Mucosa of gallbladder (tissue), 1 donor: ENCODE data around the gene ALCAM. TPM values are rescaled to one million over a fixed set of nuclear protein-coding genes. Genes with fewer than 3 reads are reported as not detected.
"Not testable (repeated sequence)": the region's sequence is repeated elsewhere in the genome, so short reads cannot be mapped to it uniquely, and the experiment has no call there.

Experiments
- DNase-seq: peaks from one replicate; pipeline ENCODE4 v3.0.0-alpha.2; 2020; ENCODE audit warnings: low spot score
- total RNA-seq: library from RNA; stranded (reverse); gene quantifications from one replicate; pipeline ENCODE4 v1.2.1, GENCODE V29; 2021
- donor health status: DM: no; HTN: no; CAD: no.

The ALCAM gene
- total RNA-seq, 1 donor from 2014 or later, result 43.9 TPM

GRCh38 chr3:105388176-105388575 lies 21.5 kb downstream of the ALCAM start:
- DNase-seq, result no peak

GRCh38 chr3:105389759-105390158 lies 23.1 kb downstream of the ALCAM start:
- not testable (repeated sequence) for DNase-seq

- not testable (repeated sequence) for DNase-seq
Measured at GRCh38 chr3:105392598-105392997, 25.9 kb downstream of the ALCAM start.

GRCh38 chr3:105394177-105394576 lies 27.5 kb downstream of the ALCAM start:
- no peak for DNase-seq

GRCh38 chr3:105397974-105398373 lies 31.3 kb downstream of the ALCAM start:
- DNase-seq, result no peak

- DNase-seq, result no peak
Measured at GRCh38 chr3:105398437-105398836, 31.7 kb downstream of the ALCAM start.

GRCh38 chr3:105399062-105399461 lies 32.4 kb downstream of the ALCAM start:
- DNase-seq, result no peak

GRCh38 chr3:105399611-105400010 lies 32.9 kb downstream of the ALCAM start:
- DNase-seq, result no peak

- no peak for DNase-seq
Measured at GRCh38 chr3:105401254-105401653, 34.5 kb downstream of the ALCAM start.

GRCh38 chr3:105401691-105402149 lies 35.0 kb downstream of the ALCAM start:
- no peak for DNase-seq

- no peak for DNase-seq
Measured at GRCh38 chr3:105402287-105402801, 35.6 kb downstream of the ALCAM start.

- DNase-seq, result not testable (repeated sequence)
Measured at GRCh38 chr3:105403034-105403433, 36.3 kb downstream of the ALCAM start.

- DNase-seq, result no peak
Measured at GRCh38 chr3:105406268-105406667, 39.6 kb downstream of the ALCAM start.

GRCh38 chr3:105409364-105409763 lies 42.7 kb downstream of the ALCAM start:
- DNase-seq, result no peak

GRCh38 chr3:105413343-105413887 lies 46.7 kb downstream of the ALCAM start:
- DNase-seq, result no peak

GRCh38 chr3:105414841-105415240 lies 48.1 kb downstream of the ALCAM start:
- no peak for DNase-seq

- DNase-seq, result no peak
Measured at GRCh38 chr3:105415951-105416350, 49.2 kb downstream of the ALCAM start.

GRCh38 chr3:105417525-105418289 lies 51.0 kb downstream of the ALCAM start:
- no peak for DNase-seq

- no peak for DNase-seq
Measured at GRCh38 chr3:105422645-105423044, 55.9 kb downstream of the ALCAM start.

- DNase-seq, result no peak
Measured at GRCh38 chr3:105423397-105423796, 56.7 kb downstream of the ALCAM start.

GRCh38 chr3:105424412-105425152 lies 57.9 kb downstream of the ALCAM start:
- DNase-seq, result no peak

- DNase-seq, result no peak
Measured at GRCh38 chr3:105425153-105425502, 58.4 kb downstream of the ALCAM start.

- no peak for DNase-seq
Measured at GRCh38 chr3:105427332-105427731, 60.6 kb downstream of the ALCAM start.
